Thyroid gland (tissue), 4 donors: Measurements from ENCODE around the gene RPL39L. TPM values are rescaled to one million over a fixed set of nuclear protein-coding genes. Genes with fewer than 3 reads are reported as not detected.
A peak's percentile ranks its signal among the peaks of the same experiment; 100 is the strongest.

ENCODE experiments used
- DNase-seq, 2 donors: peaks; one replicate each; pipeline ENCODE4 v3.0.0-alpha.2; 2019
- H3K27ac ChIP-seq, 3 donors: fragments of 200-600 bp; sonication (generic); 1 replicate in 2 of 3; 2 replicates in 1 of 3; pipeline ENCODE4 v1.5.1; 2016 to 2019; ENCODE audit warnings: mild to moderate bottlenecking in 1 of 3, moderate library complexity in 1 of 3
- H3K27me3 ChIP-seq: fragments of 200-600 bp; sonication (generic); one replicate; pipeline ENCODE4 v1.5.1; 2019
- H3K36me3 ChIP-seq, 2 donors: fragments of 200-600 bp; sonication (generic); one replicate each; pipeline ENCODE4 v1.5.1; 2016 to 2019
- H3K4me1 ChIP-seq, 2 donors: fragments of 200-600 bp; sonication (generic); one replicate each; pipeline ENCODE4 v1.5.1; 2017 to 2019
- H3K4me3 ChIP-seq, 3 donors: fragments of 200-600 bp; sonication (generic); replicated peaks in 1 of 3; 1 replicate in 2 of 3; 2 replicates in 1 of 3; pipeline ENCODE4 v1.5.1; 2016; ENCODE audit warnings: mild to moderate bottlenecking in 1 of 3
- H3K9me3 ChIP-seq: fragments of 200-600 bp; sonication (generic); one replicate; pipeline ENCODE4 v1.5.1; 2017
- POLR2A ChIP-seq, 2 donors: fragments of 450-650 bp; IDR thresholded peaks; one replicate each; pipeline ENCODE4 v1.6.1; 2017; ENCODE audit warnings: antibody characterized with exemption in 2 of 2, mild to moderate bottlenecking in 2 of 2, moderate library complexity in 1 of 2
- WGBS, 2 donors: methylation state at CpG; one replicate each; pipeline ENCODE4 v1.1.5; 2017; 5-methylcytosine and 5-hydroxymethylcytosine counted together
- intact Hi-C: fragments of 100-400 bp; cut with DNase I; formaldehyde crosslinking; loops from one replicate; pipeline ENCODE4 v1.15.1; 2023
- total RNA-seq, 4 donors: library from RNA; depleted of rRNA; stranded (reverse); fragments of >200 nt; gene quantifications; one replicate each; pipeline ENCODE4 v1.2.3, GENCODE V29; 2016
- TF ChIP-seq, protein P1 (sequence below), 6 experiments: fragments of 200-600 bp in 3 of 6; fragments of 450-650 bp in 3 of 6; sonication (generic) in 3 of 6; IDR thresholded peaks; one replicate each; pipeline ENCODE4 v1.5.1; 2016 to 2019; ENCODE audit warnings: antibody characterized with exemption in 6 of 6, mild to moderate bottlenecking in 2 of 6, inconsistent platforms in 1 of 6, moderate library complexity in 1 of 6

RPL39L gene
- total RNA-seq, 4 donors from 2014 or later, result 6.0 to 8.6 (median 6.9) TPM

DNA sequence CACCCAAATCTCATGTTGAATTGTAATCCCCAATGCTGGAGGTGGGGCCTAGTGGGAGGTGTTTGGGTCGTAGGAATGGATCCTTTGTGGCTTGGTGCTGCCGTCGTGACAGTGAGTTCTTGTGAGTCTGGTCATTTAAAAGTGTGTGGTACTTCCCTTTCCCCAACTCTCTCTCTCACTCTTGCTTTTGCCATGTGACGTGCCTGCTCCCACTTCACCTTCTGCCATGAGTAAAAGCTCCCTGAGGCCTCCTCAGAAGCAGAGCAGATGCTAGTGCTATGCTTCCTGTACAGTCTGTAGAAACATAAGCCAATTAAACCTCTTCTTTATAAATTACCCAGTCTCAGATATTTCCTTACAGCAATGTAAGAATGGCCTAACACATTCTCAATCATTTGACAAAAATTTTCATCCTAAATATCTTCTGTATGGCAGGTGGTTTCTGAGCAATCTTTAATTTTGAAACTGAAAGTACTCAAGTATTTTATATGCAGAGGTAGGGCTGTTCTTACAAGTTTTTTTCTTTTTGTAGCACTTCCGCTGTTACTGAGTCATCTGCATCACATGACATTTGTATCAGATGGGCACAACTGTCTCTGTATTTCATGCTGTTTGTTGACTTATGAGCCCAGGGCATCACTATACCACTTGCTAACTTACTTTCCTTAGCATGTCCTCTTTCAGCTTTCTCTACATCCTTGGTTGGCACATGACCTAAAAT lies 8.8 kb downstream of the RPL39L start:
- no peak overlapping the region for H3K4me3 ChIP-seq
- no peaks in the 10 kb centered on the region for H3K9me3 ChIP-seq
- DNase-seq, result no peak
- 85 to 91% methylated on average over 5 of the region's 5 CpGs for WGBS, 2 donors
- intact Hi-C loops, result no loop called here
- TF ChIP-seq POLR2A (IDR thresholded peaks at IDR 0.05), result no peak
- TF ChIP-seq, protein P1, sequence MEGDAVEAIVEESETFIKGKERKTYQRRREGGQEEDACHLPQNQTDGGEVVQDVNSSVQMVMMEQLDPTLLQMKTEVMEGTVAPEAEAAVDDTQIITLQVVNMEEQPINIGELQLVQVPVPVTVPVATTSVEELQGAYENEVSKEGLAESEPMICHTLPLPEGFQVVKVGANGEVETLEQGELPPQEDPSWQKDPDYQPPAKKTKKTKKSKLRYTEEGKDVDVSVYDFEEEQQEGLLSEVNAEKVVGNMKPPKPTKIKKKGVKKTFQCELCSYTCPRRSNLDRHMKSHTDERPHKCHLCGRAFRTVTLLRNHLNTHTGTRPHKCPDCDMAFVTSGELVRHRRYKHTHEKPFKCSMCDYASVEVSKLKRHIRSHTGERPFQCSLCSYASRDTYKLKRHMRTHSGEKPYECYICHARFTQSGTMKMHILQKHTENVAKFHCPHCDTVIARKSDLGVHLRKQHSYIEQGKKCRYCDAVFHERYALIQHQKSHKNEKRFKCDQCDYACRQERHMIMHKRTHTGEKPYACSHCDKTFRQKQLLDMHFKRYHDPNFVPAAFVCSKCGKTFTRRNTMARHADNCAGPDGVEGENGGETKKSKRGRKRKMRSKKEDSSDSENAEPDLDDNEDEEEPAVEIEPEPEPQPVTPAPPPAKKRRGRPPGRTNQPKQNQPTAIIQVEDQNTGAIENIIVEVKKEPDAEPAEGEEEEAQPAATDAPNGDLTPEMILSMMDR (IDR thresholded peaks at IDR 0.05), result no peak
- peak overlapping the region in 1 of 3 donors; percentile 26 for H3K27ac ChIP-seq
- H3K36me3 ChIP-seq, result no peaks in the 10 kb centered on the region
- no peaks in the 10 kb centered on the region for H3K27me3 ChIP-seq
- H3K4me1 ChIP-seq, result no peaks in the 10 kb centered on the region

DNA sequence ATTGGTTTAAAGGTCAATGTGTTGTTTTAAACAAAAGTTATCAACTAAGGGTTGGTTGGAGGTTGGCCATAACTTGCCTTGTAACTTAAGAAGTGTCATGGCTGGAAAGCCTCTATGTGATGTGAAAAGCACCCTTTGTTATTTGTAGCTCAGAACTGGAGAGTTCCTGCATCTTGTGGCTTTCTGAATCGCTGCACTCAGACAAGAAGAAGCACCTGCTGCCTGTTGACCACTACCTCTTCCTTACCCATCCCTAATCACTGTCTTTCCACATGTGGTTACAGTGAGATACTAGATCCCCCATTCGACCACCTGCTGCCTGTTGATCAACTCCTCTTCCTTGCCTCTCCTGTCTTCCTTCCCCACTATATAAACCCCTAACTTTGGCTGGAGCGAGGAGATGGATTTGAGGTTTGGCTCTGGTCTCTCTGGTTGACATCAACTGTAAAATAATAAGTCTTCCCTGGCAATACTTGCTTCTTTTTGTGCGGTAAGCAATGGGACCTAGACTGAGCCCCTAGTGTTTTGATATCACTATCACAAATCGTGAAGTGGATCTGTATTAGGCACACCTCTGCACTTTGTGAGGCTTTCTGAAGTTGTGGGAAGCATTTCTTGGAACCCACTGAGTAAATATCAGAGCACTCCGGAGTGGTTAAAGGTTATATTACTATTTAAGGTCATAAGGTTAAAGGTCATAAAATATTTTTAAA lies 13.8 kb downstream of the RPL39L start:
- Histone ChIP-seq H3K27ac (no peak overlapping the region), H3K36me3 (no peaks in the 10 kb centered on the region), H3K9me3 (no peaks in the 10 kb centered on the region), H3K27me3 (no peaks in the 10 kb centered on the region), H3K4me3 (no peak overlapping the region), H3K4me1 (no peaks in the 10 kb centered on the region)
- 92 to 93% methylated on average over 6 of the region's 6 CpGs for WGBS, 2 donors
- no peak for DNase-seq
- intact Hi-C loops, result no loop called here
- TF ChIP-seq POLR2A (IDR thresholded peaks at IDR 0.05), result no peak
- TF ChIP-seq, protein P1 (IDR thresholded peaks at IDR 0.05), result no peak

DNA sequence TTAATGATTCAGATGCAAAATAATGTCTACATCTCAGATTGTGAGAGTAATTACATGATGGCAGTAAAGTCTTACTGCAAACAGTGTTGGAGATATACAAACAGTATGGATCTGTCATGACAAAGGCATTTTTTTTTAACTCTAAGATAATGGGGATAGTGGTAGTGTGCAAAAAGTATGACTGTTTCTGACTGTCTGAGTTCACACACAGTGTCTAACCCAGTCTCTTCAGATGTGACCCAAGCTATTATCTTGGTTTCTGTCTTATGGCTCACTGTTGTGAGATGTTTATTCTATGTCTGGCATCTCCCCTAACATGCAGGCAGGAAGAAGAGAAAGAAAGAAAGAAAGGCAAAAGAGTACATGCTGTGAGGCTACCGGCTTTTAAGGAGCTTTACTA lies 17.0 kb downstream of the RPL39L start:
- TF ChIP-seq, protein P1 (IDR thresholded peaks at IDR 0.05), result no peak
- no peak for TF ChIP-seq POLR2A (IDR thresholded peaks at IDR 0.05)
- 83 to 86% methylated on average over 1 of the region's 1 CpG for WGBS, 2 donors
- intact Hi-C loops, result no loop called here

DNA sequence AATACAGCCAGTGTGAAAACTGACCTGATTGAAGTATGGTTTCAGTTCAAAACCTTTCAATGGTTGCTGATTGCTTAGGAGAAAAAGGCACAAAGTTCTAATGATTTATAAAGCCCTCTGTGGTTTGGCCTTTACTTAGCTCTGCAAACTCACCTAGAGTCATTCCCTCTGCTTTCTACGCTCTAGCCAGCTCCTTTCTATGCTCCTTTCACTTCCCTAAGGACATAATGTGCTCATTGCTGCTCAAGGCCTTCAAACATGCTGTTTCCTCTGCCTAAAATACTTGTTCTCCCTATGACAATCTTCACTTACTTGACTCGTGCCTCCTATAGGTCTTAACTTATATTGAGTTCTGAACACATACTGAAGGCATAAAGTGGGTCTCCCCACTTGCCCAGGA lies 19.0 kb downstream of the RPL39L start:
- no peaks in the 10 kb centered on the region for H3K4me1 ChIP-seq
- no peaks in the 10 kb centered on the region for H3K36me3 ChIP-seq
- TF ChIP-seq POLR2A (IDR thresholded peaks at IDR 0.05), result no peak
- TF ChIP-seq, protein P1 (IDR thresholded peaks at IDR 0.05), result no peak
- no peak for DNase-seq
- H3K4me3 ChIP-seq, result no peak overlapping the region
- H3K27me3 ChIP-seq, result no peaks in the 10 kb centered on the region
- intact Hi-C loops, result no loop called here
- WGBS, 2 donors, result 89 to 90% methylated on average over 2 of the region's 2 CpGs
- H3K27ac ChIP-seq, result no peak overlapping the region
- H3K9me3 ChIP-seq, result no peaks in the 10 kb centered on the region

More for the DNA sequence above, 17.0 kb downstream of the RPL39L start:
- H3K9me3 ChIP-seq, result no peaks in the 10 kb centered on the region
- no peak for DNase-seq
- no peaks in the 10 kb centered on the region for H3K36me3 ChIP-seq
- no peak overlapping the region for H3K4me3 ChIP-seq
- no peaks in the 10 kb centered on the region for H3K27me3 ChIP-seq
- no peak overlapping the region for H3K27ac ChIP-seq
- H3K4me1 ChIP-seq, result no peaks in the 10 kb centered on the region

DNA sequence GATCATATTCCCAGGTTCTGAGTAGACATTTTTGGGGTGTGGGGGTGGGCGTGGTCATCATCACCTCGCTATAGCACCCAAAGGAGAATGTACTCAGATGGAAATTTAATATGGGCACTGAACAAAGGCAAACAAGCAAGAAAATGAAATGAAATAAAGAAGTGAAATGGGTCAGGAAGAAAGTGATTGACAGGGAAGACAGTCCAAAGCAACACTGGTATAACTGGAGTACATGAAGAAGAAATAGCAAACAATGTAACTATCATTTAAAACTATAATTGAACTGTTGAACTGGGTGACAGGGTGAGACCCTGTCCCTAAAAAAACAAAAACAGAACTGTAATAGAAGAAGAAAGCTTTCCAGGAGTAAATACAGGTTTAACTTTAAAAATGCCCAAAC lies 24.8 kb downstream of the RPL39L start:
- Histone ChIP-seq H3K27ac (no peak overlapping the region), H3K4me3 (no peak overlapping the region), H3K9me3 (no peaks in the 10 kb centered on the region), H3K4me1 (no peaks in the 10 kb centered on the region), H3K36me3 (no peaks in the 10 kb centered on the region), H3K27me3 (no peaks in the 10 kb centered on the region)
- intact Hi-C loops, result no loop called here
- DNase-seq, result no peak
- 94 to 96% methylated on average over 2 of the region's 2 CpGs for WGBS, 2 donors
- TF ChIP-seq POLR2A (IDR thresholded peaks at IDR 0.05), result no peak
- TF ChIP-seq, protein P1 (IDR thresholded peaks at IDR 0.05), result no peak
